CD4-positive, alpha-beta T cell (primary cell): ENCODE results near the gene C1orf87. TPM values are rescaled to one million over a fixed set of nuclear protein-coding genes. Genes with fewer than 3 reads are reported as not detected.

Source experiments
- ATAC-seq: fragments of 200-7000 bp; cut with Tn5 transposase; one replicate; pipeline ENCODE4 v1.10.0; 2022; ENCODE audit warnings: mild to moderate bottlenecking; ENCODE audit not compliant: poor library complexity
- CTCF ChIA-PET: fragments of 350-600 bp; sonication (Branson Sonifier 250); formaldehyde crosslinking; loops from one replicate; lab custom pipeline; 2021; ENCODE audit warnings: antibody characterized with exemption, inconsistent platforms; lab: Charles Lee
- POLR2A ChIA-PET: fragments of 350-600 bp; sonication (Branson Sonifier 250); formaldehyde crosslinking; loops from one replicate; lab custom pipeline; 2021; ENCODE audit warnings: antibody characterized with exemption, inconsistent platforms; lab: Charles Lee
- DNase-seq, 14 experiments: peaks; one replicate each; pipeline ENCODE4 v3.0.0-alpha.2; 2013 to 2020; ENCODE audit warnings: mixed read lengths in 2 of 14
- H3K27ac ChIP-seq, 2 donors: one replicate each; pipeline versions ENCODE4 v1.5.1 to v1.7.0; 2013; ENCODE audit warnings: low read length in 2 of 2, low read depth in 1 of 2, mild to moderate bottlenecking in 1 of 2
- H3K27me3 ChIP-seq, 2 experiments: 1 replicate in 1 of 2; 2 replicates in 1 of 2; pipeline versions ENCODE4 v1.6.1 to v1.7.0; 2013; ENCODE audit warnings: low read length in 2 of 2, control low read depth in 1 of 2, mild to moderate bottlenecking in 1 of 2, moderate library complexity in 1 of 2; ENCODE audit not compliant: insufficient read depth in 2 of 2, control insufficient read depth in 1 of 2
- H3K36me3 ChIP-seq: one replicate; pipeline ENCODE4 v1.6.1; 2013; ENCODE audit warnings: low read length, control low read depth; ENCODE audit not compliant: insufficient read depth
- H3K4me1 ChIP-seq: one replicate; pipeline ENCODE4 v1.6.1; 2013; ENCODE audit warnings: low read length, control low read depth; ENCODE audit not compliant: insufficient read depth
- H3K4me3 ChIP-seq: one replicate; pipeline ENCODE4 v1.5.1; 2013; ENCODE audit warnings: mild to moderate bottlenecking, low read length, moderate library complexity
- H3K9me3 ChIP-seq, 2 experiments: 1 replicate in 1 of 2; 2 replicates in 1 of 2; pipeline versions ENCODE4 v1.6.1 to v1.7.0; 2013; ENCODE audit warnings: low read length in 2 of 2, mild to moderate bottlenecking in 2 of 2, control low read depth in 1 of 2, moderate library complexity in 1 of 2; ENCODE audit not compliant: control insufficient read depth in 1 of 2, insufficient read depth in 1 of 2
- H3K27ac Mint-ChIP-seq: one replicate; pipeline ENCODE4 v1.8.0; 2020; ENCODE audit warnings: mixed read lengths
- H3K27me3 Mint-ChIP-seq: one replicate; pipeline ENCODE4 v1.8.0; 2021; ENCODE audit warnings: mixed read lengths
- H3K36me3 Mint-ChIP-seq: one replicate; pipeline ENCODE4 v1.8.0; 2021; ENCODE audit warnings: low read depth, mixed read lengths
- H3K4me1 Mint-ChIP-seq: one replicate; pipeline ENCODE4 v1.8.0; 2021; ENCODE audit warnings: low read depth, mixed read lengths
- H3K4me3 Mint-ChIP-seq: one replicate; pipeline ENCODE4 v1.8.0; 2020; ENCODE audit warnings: mild to moderate bottlenecking, mixed read lengths
- H3K9me3 Mint-ChIP-seq: one replicate; pipeline ENCODE4 v1.8.0; 2020; ENCODE audit warnings: mixed read lengths
- intact Hi-C, 2 experiments: fragments of 100-400 bp; cut with DNase I in 1 of 2; cut with micrococcal nuclease in 1 of 2; formaldehyde crosslinking; loops; one replicate each; pipeline versions ENCODE4 v1.15.1 to v1.9.0; 2023 to 2025; cut with DNase I, micrococcal nuclease
- polyA plus RNA-seq, 2 donors: library from polyadenylated mRNA; unstranded; fragments of 120-200 nt; gene quantifications; one replicate each; pipeline ENCODE4 v1.2.1, GENCODE V29; 2013
- total RNA-seq, 174 experiments: library from RNA in 2 of 174; stranded (reverse) in 2 of 174; gene quantifications; one replicate each; pipeline ENCODE4 v1.2.3 and lab custom pipeline; 2021 to 2026
- TF ChIP-seq, protein P1 (sequence below): fragments of 200-600 bp; IDR thresholded peaks from one replicate; pipeline ENCODE4 v1.8.0; 2022; ENCODE audit warnings: antibody characterized with exemption, mild to moderate bottlenecking

The C1orf87 gene
- total RNA-seq (not detected), total RNA-seq (lab: John Stamatoyannopoulos, UW) (0 to 0.09 (median 0) reads per million in 172 experiments)
- 0.05 TPM for polyA plus RNA-seq (2013, experiment 1 of 2)
- 0.04 TPM for polyA plus RNA-seq (2013, experiment 2 of 2)

GRCh38 chr1:60073605-60074278, at the start of gene C1orf87:
Gene C1orf87 (minus strand): TSS chr1:60073770. CDS start chr1:60072643, 1,127 bp downstream.
- POLR2A ChIA-PET = no interaction called here
- CTCF ChIA-PET = no interaction called here
- intact Hi-C loops = no loop called here

DNA sequence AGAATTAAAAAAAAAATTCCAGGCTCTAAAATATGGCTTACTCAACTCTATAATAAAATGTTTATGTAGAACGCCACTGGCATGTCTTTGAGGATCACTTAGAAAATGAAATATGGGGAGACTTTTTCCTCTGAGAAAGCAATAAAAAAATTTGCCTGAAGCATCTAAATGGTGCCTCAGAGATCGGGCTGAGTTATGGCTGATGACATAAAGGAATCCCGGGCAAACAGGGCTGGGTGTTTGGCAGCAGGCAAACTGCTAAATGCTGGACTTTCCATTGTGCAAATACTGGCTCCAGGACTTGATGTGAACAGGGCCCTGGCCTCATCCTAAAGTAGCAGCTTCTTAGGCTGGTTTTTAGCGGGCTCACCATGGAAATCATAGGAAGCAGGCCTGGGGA, 44.5 kb upstream of the C1orf87 start:
- Mint-ChIP-seq H3K4me1 (no peaks in the 10 kb centered on the region), H3K36me3 (no peaks in the 10 kb centered on the region), H3K27me3 (no peaks in the 10 kb centered on the region), H3K27ac (no peak overlapping the region), H3K4me3 (no peak overlapping the region), H3K9me3 (no peaks in the 10 kb centered on the region)
- H3K9me3 ChIP-seq = no peaks in the 10 kb centered on the region
- H3K4me3 ChIP-seq = no peak overlapping the region
- intact Hi-C loops = no loop called here
- ATAC-seq (no peak), DNase-seq (no peak)
- no peaks in the 10 kb centered on the region for H3K4me1 ChIP-seq
- H3K36me3 ChIP-seq = no peaks in the 10 kb centered on the region
- CTCF ChIA-PET = no interaction called here
- H3K27me3 ChIP-seq = no peaks in the 10 kb centered on the region
- TF ChIP-seq, protein P1, sequence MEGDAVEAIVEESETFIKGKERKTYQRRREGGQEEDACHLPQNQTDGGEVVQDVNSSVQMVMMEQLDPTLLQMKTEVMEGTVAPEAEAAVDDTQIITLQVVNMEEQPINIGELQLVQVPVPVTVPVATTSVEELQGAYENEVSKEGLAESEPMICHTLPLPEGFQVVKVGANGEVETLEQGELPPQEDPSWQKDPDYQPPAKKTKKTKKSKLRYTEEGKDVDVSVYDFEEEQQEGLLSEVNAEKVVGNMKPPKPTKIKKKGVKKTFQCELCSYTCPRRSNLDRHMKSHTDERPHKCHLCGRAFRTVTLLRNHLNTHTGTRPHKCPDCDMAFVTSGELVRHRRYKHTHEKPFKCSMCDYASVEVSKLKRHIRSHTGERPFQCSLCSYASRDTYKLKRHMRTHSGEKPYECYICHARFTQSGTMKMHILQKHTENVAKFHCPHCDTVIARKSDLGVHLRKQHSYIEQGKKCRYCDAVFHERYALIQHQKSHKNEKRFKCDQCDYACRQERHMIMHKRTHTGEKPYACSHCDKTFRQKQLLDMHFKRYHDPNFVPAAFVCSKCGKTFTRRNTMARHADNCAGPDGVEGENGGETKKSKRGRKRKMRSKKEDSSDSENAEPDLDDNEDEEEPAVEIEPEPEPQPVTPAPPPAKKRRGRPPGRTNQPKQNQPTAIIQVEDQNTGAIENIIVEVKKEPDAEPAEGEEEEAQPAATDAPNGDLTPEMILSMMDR = no peak
- POLR2A ChIA-PET = no interaction called here
- no peak overlapping the region for H3K27ac ChIP-seq

More at GRCh38 chr1:60073605-60074278, at the start of gene C1orf87:
- H3K4me1 Mint-ChIP-seq = no peaks in the 10 kb centered on the region
- H3K36me3 Mint-ChIP-seq = no peaks in the 10 kb centered on the region
- DNase-seq (no peak), ATAC-seq (no peak)
- H3K9me3 ChIP-seq = peaks cover 0 to 6% of the 10 kb centered on the region in 2 experiments
- TF ChIP-seq, protein P1 = no peak
- H3K4me3 ChIP-seq = no peak within 1 kb of the TSS
- peaks cover 11 to 17% of the 10 kb centered on the region in 2 experiments for H3K27me3 ChIP-seq
- no peak within 1 kb of the TSS for H3K27ac Mint-ChIP-seq
- no peaks in the 10 kb centered on the region for H3K4me1 ChIP-seq
- H3K27me3 Mint-ChIP-seq = peaks cover 53% of the 10 kb centered on the region
- H3K9me3 Mint-ChIP-seq = no peaks in the 10 kb centered on the region
- H3K27ac ChIP-seq = no peak within 1 kb of the TSS
- H3K36me3 ChIP-seq = no peaks in the 10 kb centered on the region
- no peak within 1 kb of the TSS for H3K4me3 Mint-ChIP-seq

GRCh38 chr1:60114745-60115318, 41.3 kb upstream of the C1orf87 start:
- ATAC-seq (no peak), DNase-seq (no peak)
- Histone ChIP-seq H3K27ac (no peak overlapping the region), H3K36me3 (no peaks in the 10 kb centered on the region), H3K27me3 (no peaks in the 10 kb centered on the region), H3K4me1 (no peaks in the 10 kb centered on the region), H3K4me3 (no peak overlapping the region), H3K9me3 (no peaks in the 10 kb centered on the region)
- Mint-ChIP-seq H3K9me3 (no peaks in the 10 kb centered on the region), H3K36me3 (no peaks in the 10 kb centered on the region), H3K4me3 (no peak overlapping the region), H3K27me3 (peaks cover 11% of the 10 kb centered on the region), H3K27ac (no peak overlapping the region), H3K4me1 (no peaks in the 10 kb centered on the region)
- TF ChIP-seq, protein P1 = no peak
- ChIA-PET POLR2A (no interaction called here), CTCF (no interaction called here)
- intact Hi-C loops = no loop called here
